GM19452 (cell line): ENCODE measurements around the gene MX2.
A peak's percentile ranks its signal among the peaks of the same experiment; 100 is the strongest.
"Not testable (repeated sequence)": the region's sequence is repeated elsewhere in the genome, so short reads cannot be mapped to it uniquely, and the experiment has no call there.

Experiments
- ATAC-seq: cut with Tn5 transposase; IDR thresholded peaks from one replicate; pipeline ENCODE4 v1.9.1; 2021; ENCODE audit not compliant: unreplicated experiment

MX2 gene, protein sequence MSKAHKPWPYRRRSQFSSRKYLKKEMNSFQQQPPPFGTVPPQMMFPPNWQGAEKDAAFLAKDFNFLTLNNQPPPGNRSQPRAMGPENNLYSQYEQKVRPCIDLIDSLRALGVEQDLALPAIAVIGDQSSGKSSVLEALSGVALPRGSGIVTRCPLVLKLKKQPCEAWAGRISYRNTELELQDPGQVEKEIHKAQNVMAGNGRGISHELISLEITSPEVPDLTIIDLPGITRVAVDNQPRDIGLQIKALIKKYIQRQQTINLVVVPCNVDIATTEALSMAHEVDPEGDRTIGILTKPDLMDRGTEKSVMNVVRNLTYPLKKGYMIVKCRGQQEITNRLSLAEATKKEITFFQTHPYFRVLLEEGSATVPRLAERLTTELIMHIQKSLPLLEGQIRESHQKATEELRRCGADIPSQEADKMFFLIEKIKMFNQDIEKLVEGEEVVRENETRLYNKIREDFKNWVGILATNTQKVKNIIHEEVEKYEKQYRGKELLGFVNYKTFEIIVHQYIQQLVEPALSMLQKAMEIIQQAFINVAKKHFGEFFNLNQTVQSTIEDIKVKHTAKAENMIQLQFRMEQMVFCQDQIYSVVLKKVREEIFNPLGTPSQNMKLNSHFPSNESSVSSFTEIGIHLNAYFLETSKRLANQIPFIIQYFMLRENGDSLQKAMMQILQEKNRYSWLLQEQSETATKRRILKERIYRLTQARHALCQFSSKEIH

GRCh38 chr21:41361786-41362604 lies at the start of gene MX2:
Gene MX2, plus strand, starts transcription at chr21:41362027. Its CDS starts 14,880 bp downstream, at chr21:41376907.
- ATAC-seq = peak; percentile 59

DNA sequence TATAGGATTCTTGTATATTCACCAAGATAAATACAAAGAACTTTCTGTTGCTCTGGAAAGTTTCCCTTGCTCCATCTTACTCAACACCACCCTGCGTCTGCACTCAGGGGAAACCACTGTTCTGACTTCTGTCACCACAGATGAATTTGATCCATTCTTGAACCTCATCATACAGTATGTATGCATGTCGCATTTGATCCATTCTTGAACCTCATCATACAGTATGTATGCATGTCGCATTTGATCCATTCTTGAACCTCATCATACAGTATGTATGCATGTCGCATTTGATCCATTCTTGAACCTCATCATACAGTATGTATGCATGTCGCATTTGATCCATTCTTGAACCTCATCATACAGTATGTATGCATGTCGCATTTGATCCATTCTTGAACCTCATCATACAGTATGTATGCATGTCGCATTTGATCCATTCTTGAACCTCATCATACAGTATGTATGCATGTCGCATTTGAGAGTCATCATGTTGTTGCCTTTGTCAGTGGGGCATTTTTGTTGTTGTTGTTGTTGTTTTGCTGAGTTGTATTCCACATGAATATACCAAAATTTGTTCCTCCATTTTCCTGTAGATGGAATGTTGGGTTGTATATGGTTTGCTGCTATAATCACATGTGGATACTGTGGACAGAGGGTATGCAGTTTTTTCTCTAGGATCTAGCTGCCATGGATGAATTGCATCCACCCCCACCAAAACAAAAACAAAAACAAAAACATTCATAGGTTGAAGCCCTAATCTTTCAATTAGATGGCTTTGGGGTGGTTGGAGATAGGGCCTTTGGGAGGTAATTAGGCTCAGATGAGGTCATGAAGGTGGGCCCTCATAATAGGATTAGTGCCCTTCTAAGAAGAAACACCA lies 48.3 kb upstream of the MX2 start:
- ATAC-seq = not testable (repeated sequence)

DNA sequence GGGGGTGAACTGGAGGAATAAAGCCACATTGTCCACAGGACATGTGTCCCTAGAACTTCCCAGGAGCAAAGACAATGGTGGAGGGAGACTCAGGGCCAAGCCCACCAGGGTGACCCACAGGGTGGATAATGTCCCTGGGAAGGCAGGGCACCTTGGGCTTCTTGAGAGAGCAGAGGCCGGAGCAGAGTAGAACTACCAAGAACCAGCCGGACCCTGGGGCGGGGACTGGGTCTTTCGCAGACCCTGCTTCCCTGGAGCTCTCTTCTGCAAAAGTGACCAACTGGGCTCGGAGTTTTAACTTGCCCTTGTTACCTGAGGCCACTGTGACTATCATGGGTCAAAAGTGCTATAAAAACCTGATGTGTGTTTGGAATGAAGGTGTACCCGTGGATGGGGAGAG lies 46.1 kb upstream of the MX2 start:
- no peak for ATAC-seq

- no peak for ATAC-seq
Observed at GRCh38 chr21:41316200-41317062, 45.4 kb upstream of the MX2 start, which contains the start of gene FAM3B. Gene FAM3B, plus strand, starts transcription at chr21:41316801. Its CDS starts 79 bp downstream, at chr21:41316880.

DNA sequence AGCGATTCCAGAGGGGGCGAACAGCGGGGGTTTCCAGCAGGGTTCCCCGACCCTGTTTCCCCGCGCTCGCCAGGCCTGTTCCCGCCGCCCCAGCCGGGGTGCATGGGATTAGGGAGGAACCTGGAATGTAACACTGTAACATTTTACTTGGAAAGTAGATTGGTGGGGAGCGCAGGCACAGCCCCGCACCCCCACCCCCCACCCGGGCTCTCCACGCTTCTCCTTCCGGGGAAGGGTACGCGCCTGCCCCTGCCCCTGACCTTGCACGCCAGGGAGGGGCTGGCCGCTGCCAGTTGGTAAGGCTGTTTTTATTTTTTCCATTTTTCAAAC lies 44.8 kb upstream of the MX2 start:
- ATAC-seq = no peak

DNA sequence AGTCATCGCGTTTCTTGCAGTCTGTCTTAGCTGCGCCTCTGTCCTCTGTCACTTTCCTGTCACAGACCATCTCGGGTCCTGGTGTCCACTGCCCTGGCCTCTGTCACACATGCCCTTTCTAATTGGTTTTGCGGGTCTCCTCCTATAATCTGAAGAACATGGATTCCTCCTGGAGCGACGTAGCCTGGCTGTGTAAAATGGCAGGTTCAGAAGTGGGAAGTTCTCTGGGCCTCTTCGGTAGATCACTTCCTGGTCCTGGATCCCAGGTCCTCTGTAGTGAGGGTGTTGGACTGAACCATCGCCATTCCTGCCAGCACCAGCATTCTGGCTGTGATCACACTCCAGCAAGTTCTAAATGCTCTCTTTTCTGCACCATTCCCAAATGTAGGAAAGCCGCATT lies 44.4 kb upstream of the MX2 start:
- no peak for ATAC-seq

DNA sequence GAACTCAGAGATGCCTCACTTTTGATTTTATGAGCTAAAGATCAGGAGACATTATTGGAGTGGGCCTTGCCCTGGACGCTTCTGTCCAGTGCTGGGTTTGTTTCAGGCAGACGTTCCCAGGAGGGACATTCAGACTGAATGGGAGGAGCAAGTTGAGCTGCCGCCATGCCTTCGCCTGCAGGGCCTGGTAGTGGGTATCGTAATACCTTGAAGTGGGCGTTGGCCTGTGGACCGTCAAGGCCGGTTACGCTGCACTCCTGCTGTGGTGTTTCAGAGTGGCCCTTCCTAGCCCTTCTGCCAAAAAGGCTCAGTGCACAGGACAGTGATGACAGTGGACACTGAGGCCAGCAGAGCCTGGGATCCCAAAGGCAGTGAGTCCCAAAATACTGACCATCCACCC lies 43.6 kb upstream of the MX2 start:
- no peak for ATAC-seq

- ATAC-seq = no peak
Observed at GRCh38 chr21:41319273-41319672, 42.6 kb upstream of the MX2 start.

- ATAC-seq = no peak
Observed at GRCh38 chr21:41321211-41321907, 40.5 kb upstream of the MX2 start.

DNA sequence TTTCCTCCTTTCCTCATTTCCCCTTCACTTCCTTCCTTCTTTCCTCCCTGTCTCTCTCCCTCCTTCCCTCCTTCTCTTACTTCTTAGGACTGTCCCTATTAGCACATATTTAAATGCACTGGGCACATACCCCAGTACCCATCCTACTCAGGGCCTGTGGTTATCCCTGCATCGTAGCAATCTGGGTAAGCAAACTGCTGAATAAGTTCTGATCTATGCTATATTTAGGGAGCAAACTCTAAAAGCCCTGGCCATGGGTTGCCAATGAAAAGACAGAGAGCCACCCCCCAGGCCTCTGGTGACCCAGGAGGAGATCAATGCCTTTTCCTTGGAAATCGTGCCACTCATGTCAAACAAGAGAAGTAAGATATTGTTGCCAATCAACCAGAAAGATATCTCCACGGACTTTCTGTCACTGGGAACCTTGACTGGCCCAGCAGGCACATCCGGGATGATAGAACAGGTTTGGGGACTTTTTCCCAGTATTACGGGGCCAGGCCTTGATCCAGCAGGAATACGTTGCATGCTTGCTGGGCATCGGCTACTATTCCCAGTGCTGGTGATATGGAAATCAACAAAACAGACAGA lies 39.8 kb upstream of the MX2 start:
- ATAC-seq = no peak

- no peak for ATAC-seq
Observed at GRCh38 chr21:41322496-41323382, 39.1 kb upstream of the MX2 start.

DNA sequence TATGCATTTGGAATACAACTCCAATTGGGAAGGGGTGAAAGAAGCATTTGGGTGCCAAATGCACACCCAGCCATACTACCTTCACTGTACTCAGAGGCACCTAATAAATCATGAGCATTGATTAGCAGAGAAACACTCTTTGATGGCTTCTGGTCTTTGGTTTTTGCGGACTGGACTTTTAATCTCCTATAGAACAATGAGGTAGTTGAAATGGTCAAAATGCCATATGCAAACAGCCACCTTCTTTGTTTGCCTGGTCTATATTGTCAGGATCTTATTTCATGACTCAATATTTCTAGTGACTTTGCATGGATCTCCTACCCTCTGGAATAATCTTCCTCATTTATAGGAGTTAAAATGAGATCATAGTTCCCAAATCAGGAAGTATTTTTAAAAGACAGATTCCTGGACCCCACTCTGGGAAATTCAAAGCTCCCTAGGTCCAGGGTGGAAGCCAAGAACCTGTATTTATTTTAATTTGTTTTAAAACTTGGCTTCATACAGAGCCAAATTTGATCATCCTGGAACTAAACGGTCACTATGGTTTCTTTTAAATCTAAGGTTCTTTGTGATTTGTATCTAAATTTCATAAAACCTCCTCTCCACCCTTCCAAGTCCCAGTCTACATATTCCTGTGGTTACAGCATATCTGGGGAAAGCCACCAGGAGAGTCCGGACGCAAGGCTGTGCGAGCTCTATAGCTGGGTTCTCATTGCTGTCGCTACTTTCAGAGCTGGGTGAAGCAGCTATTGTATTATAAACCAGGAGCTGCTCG lies 36.5 kb upstream of the MX2 start:
- ATAC-seq = no peak

DNA sequence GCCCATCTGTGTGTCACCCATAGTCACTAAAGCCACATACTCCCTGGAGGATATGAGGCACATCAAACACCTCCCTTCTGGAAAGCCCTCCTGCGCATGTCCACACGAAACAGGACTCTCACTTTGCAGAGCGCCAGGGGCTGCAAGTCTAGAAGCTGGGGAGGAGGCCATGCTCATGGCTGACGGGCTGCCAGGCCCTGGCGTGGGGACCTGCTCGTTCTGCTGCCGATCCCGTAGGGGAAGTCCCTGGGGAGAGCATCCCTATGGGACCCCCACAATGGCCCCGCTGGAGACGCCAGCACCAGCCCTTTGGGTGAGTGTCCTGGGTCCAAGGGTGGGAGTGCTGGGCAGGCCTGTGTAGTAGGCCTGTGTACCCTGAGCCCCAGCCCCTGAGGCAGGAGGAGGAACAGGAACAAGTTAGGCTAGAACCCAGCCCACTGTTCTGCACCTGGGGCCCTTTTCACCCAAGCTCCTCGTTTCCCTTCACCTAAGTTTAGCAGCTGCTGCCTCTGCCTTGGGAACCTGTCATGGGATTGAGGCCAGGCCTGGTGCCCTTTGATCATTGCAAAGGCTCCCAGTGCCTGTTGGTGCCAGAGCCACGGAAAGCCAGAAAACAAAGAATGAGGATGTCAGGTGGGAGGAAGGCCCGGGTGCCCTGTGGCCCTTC lies 35.3 kb upstream of the MX2 start:
- ATAC-seq = no peak

DNA sequence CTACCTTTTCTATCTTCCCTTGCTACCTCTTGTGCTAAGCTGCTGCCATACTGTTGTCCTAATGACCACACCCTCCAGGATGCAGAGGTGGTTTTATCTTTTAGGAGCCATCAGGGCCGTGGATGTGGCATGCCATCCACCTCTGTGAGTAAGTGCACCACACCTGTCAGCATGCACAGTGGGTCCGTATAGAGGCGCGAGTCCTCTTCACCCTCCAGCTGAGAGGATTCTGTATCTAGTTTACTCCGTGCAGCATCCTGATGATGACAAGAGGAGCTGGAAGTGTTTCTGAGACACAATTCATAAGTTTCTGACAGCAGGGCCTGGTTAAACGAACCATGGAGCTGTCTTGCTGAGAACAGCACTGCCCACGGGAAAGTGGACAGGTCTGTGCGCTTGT lies 34.1 kb upstream of the MX2 start:
- no peak for ATAC-seq

DNA sequence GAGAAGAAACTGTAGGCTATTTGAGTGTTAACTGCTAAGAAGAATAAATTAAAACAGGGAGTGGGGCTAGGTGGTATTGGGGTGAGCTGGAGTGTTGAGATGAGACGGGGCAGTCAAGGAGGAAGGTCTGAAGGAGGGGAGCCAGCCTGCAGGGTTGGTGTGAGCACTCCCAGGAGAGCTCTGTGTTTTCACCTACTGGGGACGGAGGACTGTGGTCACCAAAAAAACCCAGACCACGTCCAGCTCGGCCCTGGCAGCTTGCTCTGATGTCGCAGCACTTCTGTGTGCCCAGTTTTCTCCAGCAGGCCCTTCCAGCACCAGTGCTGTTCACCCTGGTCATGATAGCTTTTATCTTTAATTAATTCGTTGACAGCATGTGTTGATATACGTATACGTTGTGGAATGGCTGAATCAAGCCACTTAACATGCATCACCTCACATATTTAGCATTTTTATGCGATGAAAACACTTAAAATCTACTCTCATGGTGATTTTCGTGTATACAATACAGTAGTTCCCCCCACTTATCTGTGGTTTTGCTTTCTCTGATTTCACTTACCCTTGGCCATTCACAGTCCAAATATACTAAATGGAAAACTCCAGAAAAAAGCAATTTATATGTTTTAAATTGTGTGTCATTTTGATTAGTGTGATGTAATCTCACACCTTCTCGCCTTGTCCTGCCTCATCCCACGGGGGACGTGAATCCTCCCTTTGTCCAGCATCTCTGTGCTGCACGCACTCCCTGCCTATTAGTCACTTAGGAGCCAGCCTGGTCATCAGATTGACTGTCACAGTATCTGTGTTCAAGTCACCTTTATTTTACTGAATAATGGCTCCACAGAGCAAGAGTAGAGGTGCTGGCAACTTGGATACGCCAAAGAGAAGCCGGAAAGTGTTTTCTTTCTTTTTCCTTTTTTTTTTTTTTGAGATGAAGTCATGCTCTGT lies 32.9 kb upstream of the MX2 start:
- ATAC-seq = no peak
